Measurements from ENCODE around the gene DOCK8.
A peak's percentile ranks its signal among the peaks of the same experiment; 100 is the strongest.
"Not testable (repeated sequence)": the region's sequence is repeated elsewhere in the genome, so short reads cannot be mapped to it uniquely, and the experiment has no call there.

Gene DOCK8

GRCh38 chr9:214648-215493 lies at the start of gene DOCK8:
TSS of gene DOCK8 (plus strand) at chr9:214865. CDS start at chr9:214977, 112 bp downstream.
- peak; percentile 40 for DNase-seq

DNA sequence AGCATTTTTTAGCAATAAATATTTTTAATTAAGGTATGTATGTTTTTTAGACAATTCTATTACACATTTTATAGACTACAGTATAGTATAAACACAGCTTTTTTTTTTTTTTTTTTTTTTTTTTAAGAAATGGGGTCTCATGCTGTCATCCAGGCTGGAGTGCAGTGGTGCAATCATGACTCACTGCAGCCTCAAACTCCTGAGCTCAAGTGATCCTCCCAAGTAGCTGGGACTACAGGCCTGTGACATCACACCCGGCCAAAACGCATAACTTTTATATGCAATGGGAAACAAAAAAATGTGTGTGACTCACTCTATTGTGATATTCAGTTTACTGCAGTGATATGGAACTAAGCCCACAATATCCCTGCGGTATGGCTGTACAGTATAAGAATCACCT lies 44.9 kb upstream of the DOCK8 start:
- not testable (repeated sequence) for DNase-seq

- not testable (repeated sequence) for DNase-seq
Observed at GRCh38 chr9:178140-178825, 36.4 kb upstream of the DOCK8 start.

- DNase-seq = peak; percentile 71
Observed at GRCh38 chr9:178970-179383, 35.7 kb upstream of the DOCK8 start, which contains the start of gene ZNG1A. TSS of gene ZNG1A (minus strand) at chr9:179056. CDS start at chr9:178969, 87 bp downstream.

DNA sequence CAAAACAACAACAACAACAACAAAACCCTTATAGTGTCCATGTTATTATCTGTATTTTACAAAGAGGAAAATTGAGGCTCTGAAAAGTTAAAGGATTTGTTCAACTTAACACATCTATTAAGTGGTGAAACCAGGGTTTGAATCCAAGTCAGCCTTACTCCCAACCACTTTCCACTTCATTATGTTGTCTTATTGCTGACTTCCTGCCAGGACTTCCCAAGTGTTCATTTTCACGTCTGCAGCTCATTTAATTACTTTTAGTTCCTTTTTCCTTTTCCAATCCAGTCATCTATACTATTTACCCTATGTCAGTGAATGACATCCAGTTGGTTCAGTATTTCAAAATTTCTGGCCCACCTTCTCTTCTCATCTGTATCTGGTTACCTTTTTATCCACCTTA lies 15.1 kb upstream of the DOCK8 start:
- DNase-seq = not testable (repeated sequence)

- no peak for DNase-seq
Observed at GRCh38 chr9:206481-206880, 8.2 kb upstream of the DOCK8 start.

DNA sequence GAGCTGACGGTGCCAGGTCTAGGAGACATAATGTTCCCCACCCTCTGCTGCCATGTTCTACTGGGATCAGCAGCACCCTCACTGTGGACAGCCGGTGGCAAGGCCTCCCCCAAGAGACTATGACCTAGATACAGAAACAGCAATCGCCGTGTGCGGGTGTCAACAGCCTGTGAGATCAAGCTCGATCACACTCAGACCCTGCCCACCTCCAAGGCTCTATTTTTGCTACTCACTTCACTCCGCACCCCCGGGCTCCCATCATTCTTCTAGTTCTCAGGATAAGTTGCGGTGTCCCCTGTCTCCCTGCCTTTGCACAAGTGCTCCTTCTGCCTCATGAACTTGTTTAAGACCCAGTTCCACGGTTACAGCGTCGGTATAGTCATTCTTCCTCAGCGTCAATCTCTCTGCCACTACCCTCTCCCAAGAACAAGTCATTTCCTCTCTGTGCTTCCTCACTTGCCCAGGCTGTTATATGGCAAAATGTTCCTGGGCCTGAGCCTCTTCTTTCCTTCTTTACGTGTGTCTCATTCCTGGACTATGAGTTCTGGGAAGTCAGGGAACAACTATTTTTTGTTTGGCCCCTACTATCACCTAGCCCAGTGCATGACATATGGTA lies 5.4 kb upstream of the DOCK8 start:
- DNase-seq = no peak

- no peak for DNase-seq
Observed at GRCh38 chr9:211036-211435, 3.6 kb upstream of the DOCK8 start.

- DNase-seq = no peak
Observed at GRCh38 chr9:211557-211956, 3.1 kb upstream of the DOCK8 start.

DNA sequence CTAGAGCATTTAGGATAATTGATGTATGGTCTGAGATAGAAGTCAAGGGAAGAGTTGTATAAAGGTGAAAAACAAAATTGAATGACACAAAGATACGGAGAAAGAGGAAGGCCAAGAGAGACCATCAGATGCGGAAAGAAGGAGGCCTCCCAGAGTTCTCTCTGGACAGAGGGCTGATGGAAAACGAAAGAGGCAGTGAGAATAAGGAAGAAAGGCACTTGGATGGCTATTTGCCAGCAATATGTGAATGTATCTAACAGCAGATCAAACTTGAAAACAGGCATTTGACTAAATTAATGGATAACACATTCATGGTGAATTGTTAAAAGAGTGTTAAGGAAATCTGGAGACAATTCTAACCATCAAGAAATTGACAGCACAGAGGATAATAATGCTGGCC lies 2.4 kb upstream of the DOCK8 start:
- no peak for DNase-seq

DNA sequence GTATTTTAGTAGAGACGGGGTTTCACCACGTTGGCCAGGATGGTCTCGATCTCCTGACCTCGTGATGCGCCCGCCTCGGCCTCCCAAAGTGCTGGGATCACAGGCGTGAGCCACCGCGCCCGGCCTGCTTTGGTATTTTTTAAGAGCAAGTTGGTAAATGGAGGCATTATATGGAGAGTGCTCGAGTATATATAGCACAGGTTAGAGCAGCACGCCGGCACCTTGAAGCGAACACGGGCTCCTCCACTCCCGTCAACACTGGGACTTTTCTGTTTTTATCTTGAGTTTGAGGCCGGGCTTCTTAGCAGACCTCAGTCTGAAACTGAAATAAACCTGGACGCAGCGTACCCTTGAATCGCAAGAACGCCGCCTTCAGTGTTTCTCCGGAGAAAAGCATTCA lies 764 bp upstream of the DOCK8 start:
- DNase-seq = not testable (repeated sequence)

- no peak for DNase-seq
Observed at GRCh38 chr9:214351-214647, 366 bp upstream of the DOCK8 start.

DNA sequence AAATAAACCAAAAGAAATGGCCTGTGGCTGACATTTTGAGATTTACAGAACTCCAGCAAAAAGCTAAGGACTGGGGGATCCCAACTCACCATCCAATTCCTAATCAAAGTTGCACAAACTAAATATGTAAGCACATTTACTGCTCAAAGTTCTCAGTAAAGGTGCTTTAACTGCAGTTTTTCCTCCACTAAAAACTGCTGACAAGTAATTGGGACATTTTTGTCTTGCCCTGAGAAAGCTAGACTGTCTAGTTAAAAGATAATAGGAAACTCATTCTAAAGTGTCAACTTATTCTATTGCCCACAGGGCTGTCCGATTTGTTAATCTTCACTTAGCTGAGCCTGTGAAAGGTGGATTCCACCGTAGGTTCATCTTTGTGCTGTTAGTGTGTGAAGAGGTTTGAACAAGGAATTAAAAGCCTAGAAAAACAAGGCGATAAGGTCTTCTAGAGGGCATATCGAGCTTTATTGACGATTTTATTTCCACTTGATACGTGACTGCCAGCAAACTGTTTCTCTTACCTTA lies 1.0 kb downstream of the DOCK8 start:
- DNase-seq = no peak

DNA sequence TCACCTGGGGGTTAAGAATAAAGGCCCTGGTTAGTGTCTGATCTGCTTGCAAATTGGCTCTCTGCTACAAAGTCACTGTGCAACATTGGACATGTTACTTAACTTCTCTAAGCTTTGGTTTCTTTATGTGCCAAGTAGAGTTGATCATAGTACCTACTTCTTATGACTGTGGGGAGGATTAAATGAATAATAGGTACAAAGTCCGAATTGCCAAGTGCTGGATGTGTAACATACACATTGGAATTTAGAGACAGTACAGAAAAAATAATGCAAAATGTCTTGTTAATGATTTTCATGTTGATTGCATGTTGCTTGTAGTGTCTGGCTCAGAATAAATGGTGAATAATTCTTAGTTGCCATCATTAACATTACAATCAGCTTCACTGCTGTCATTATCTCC lies 2.2 kb downstream of the DOCK8 start:
- no peak for DNase-seq

GRCh38 chr9:217950-218349 lies 3.3 kb downstream of the DOCK8 start:
- no peak for DNase-seq

DNA sequence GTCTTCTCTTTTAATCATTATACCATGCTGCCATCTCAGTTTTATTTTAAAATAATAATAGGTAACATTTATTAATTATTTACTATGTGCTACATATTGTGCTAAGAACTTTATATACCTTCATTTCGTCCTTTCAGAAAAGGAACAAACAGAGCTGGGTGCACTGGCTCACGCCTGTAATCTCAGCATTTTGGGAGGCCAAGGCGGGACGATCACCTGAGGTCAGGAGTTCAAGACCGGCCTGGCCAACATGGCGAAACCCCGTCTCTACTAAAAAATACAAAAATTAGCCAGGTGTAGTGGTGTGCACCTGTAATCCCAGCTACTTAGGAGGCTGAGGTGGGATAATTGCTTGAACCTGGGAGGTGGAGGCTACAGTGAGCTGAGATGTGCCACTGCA lies 4.4 kb downstream of the DOCK8 start:
- DNase-seq = not testable (repeated sequence)

DNA sequence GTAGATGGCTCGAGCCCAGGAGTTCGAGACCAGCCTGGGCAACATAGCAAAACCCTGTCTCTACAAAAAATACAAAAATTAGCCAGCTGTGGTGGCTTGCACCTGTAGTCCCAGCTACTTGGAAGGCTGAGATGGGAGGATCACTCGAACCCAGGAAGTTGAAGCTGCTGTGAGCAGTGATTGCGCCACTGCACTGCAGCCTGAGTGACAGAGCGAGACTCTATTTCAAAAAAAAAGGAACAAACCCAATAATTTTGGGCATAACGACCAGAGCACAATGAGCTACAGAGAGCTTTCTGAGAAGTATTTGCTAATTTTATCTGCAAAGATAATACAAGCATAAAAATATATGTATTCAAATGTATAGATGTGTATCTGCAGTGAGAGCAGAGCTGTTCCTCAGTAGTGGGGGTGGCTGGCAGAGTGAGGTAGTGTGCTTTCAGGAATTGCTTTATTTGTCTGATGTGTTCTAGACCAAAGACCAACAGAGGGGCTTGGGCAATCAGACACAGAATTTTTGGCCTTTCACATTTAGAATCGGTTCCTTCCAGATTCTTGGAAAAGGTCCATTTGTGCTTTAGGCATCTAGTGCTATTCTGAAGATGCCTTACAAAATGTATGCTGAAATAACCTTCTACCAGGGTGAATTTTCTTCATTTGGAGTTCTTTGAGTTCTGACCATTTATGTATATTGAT lies 5.2 kb downstream of the DOCK8 start:
- no peak for DNase-seq

DNA sequence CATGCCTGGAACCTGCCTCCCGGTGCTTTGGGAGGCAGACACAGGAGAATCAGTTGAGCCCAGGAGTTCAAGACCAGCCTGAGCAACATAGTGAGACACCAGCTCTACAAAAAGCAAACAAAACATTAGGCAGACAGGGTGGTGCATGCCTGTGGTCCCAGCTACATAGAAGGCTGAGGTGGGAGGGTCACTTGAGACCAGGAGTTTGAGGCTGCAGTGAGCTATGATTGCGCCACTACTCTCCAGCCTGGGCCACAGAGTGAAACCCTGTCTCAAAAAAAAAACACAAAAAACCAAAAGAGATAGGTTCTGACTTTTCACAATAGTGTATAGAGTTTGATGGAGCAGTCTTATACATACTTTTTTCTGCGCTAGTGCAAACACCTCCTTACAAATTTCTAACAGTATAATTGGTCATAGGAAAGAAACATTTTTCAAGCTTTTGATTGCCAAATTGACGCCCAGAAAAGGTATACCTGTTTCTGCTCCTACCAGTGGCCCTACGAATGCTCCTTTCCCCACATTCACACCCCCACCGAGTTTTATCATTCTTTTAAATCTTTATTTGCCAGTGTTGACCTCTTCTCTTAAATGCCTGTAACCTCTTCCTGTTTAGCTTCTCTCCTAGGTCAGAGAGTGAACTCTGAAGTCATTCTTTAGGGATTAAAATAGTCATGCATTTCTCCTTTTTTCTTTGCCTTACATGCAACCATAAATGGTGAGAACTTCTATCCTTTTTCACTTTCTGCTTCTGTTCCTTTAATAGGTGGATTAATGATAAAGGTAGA lies 7.5 kb downstream of the DOCK8 start:
- no peak for DNase-seq

GRCh38 chr9:223152-223551 lies 8.5 kb downstream of the DOCK8 start:
- DNase-seq = no peak

GRCh38 chr9:224026-224425 lies 9.4 kb downstream of the DOCK8 start:
- no peak for DNase-seq

GRCh38 chr9:224582-225520 lies 10.2 kb downstream of the DOCK8 start:
- DNase-seq = no peak
